Measurements from ENCODE around the gene SET.

Gene SET

DNA sequence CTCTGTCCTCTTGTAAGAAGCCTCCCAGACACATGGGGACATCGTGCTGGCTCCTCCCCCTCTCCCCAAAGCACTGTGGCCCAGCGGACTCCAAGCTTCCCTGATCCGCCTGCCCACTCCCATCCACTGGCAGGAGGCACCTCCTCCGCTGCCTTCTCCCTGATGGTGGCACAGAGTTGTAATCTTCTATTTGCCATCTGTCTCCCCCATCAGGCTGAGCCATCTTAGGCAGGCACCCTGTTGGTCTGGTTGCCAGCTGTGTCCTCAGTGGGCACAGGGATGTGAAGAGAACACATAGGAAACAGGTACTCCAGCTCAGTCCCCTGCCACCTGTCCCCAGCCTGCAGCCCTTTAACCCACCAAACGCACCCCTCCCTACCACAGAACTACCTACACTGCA is 40.3 kb downstream of the SET start:
- DNase-seq (ENCODE audit: low spot score), result no peak

DNA sequence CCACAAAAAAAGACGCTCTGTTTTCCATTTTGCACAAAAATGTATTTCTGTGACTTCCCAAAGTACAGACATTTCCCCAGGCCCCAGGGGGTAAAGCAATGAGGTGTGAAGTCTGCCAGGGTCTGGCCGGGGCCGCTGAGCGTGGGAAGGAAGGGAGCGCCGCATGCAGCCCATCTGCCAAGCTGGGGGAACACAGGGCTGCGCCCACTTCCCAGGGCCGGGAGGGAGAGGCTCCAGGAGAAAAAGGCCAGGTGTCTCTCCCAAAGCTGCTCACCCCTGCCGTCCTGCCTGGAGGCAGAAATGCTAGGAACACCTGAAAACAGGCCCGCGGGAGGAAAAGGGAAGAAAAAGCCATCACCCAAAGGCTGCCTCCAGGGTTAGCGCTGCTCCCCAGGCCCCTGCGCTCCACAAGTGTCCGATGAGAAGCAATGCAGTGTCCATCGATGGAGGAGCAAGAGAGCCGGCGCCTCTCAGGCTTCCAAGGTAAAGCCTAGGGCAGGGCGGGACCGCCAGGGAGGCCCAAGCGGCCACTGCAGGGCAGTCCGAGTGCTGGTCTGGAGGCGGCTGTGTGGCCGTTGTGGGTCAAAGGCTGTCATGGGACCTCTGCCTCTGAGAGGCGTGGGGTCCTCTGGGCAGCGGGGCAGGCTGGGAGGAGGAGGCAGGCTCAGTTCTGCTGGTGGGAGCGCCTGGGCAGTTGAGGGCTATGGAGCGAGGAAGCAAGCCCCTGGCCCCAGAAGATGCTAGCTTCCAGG is 40.9 kb downstream of the SET start:
- no peak for DNase-seq (ENCODE audit: low spot score)

DNA sequence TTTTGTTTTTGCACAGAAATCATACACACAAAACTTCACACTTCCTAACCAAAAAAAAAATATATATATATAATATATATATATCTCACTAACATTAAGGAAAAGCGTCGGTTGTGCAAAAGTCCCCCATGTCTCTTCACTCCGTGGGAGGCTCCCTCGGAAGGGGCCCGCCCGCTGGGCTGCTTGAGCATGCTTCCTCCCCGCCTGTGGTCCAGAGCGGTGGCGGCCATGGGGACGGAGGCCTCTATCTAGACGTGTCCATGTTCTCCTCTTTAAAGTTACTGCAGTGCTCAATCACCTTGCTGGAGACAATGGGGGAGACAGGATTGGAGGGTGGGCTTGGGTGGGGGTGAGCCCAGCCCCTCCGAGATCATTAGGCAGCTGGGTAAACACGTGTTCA is 42.1 kb downstream of the SET start:
- DNase-seq (ENCODE audit: low spot score), result no peak

DNA sequence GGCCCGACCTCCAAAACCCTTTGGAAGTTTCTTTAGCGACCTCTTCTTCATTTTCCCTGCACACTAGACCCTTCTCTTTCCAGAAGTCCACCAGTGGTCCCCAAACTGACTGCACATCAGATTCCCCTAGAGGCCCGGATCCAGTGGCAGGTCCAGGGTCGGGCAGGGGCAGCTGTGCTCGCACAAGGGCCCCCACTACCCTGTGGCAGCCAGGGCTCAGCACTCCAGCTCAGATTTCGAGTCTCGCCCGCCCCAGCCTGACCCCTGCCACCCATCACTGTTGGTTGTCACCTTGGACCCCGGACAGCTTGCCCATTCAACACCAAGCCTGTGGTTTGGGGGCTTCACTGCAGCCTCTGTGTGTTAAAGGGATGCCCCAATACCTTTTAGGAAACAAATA is 42.7 kb downstream of the SET start:
- no peak for DNase-seq (ENCODE audit: low spot score)

DNA sequence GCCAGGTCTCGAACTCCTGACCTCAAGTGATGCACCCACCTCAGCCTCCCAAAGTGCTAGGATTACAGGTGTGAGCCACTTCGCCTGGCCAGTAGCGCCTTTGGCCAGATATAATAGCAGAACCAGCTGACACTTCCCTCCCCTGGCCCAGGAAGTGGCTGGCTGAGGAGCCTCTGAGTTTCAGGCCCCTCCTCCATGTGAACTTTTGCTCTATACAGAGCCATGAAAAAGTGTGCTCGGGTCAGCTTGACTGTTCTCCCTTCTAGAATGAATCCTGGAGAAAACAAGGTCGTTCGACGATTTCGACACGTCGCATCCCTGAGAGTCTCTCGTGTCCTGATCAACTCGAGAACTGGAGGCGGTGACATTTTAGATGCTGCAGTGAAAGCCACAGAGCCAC is 43.6 kb downstream of the SET start:
- DNase-seq (ENCODE audit: low spot score), result no peak

DNA sequence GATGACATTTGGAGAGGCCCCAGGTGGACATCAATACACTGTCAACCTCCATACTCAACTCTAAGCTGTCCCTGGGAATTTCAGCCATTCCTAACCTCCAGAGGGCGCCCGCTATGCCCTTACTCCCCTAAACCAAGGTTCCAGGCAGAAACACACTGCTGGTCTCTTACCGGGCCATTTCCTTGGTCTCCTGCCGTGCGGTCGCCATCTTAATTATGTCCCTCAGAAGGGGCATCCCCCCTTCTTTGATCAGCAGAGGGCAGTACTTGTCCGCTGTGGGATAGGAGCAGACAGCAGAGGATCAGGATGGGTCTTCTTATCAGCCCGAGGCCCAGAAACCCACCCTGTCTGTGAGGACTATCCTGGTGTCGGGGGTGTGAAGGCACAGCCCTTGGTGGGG is 44.2 kb downstream of the SET start:
- peak; percentile 67 for DNase-seq (ENCODE audit: low spot score)

DNA sequence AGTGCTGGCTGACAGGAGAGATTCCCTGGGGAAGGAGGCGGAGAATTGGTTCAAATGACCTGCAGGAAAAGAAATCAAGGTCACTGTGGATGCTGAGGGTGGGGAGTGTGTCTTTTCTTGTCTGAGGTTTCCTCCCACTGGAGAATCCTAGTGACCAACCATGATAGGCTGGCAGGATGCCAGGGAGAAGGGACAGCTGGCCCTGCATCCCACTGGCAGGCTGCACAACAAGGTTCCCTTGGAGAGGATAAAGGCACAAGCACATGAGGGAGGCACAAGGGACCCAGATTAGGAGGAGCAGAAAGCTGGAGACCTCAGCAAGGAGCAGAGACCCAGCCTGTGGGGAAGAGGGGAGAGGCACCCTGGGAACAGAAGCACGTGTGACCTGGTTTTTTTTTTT is 46.4 kb downstream of the SET start:
- DNase-seq (ENCODE audit: low spot score), result no peak

DNA sequence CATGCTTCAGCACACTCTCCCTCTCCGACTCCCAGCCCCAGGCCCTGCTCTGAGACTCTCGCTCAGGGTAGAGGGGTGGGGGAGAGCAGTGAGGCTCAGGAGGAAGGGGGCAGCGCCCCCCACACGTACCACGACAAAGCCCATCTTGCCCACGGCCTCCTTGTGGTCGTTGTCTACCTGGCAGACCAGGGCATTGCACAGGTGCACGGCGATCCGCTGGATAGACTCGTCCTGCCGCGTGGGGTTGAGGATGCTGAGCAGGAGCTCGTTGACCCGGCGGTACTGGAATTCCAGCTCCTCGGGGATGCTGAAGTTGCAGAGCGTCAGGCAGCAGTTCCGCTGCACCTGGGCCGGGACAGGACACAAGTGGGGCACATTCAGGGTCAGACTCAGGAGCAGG is 53.4 kb downstream of the SET start:
- no peak for DNase-seq (ENCODE audit: low spot score)

DNA sequence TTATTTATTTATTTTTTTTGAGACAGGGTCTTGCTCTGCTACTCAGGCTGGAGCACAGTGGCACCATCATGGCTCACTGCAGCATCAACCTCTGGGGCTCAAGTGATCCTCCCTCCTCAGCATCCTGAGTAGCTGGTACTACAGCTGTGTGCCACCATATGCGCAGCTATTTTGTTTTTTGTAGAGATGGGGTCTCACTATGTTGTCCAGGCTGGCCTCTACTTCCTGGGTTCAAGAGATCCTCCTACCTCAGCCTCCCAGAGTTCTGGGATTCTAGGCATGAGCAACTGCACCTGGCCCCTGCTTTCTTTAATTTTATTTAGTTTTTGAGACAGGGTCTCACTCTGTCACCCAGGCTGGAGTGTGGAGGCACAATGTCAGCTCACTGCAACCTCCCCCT is 54.4 kb downstream of the SET start:
- DNase-seq (ENCODE audit: low spot score), result no peak

All from AG08395 (cell line).